Mucosa of descending colon (tissue), 3 donors: ENCODE results near the gene FGD5. TPM values are rescaled to one million over a fixed set of nuclear protein-coding genes. Genes with fewer than 3 reads are reported as not detected.

Experiments
- ATAC-seq: fragments of 200-7000 bp; cut with Tn5 transposase; one replicate; pipeline ENCODE4 v1.9.1; 2020; ENCODE audit warnings: mild to moderate bottlenecking, moderate library complexity
- DNase-seq, 3 donors: peaks; one replicate each; pipeline ENCODE4 v3.0.0-alpha.2; 2020
- H3K36me3 ChIP-seq: fragments of 200-600 bp; one replicate; pipeline ENCODE4 v1.8.0; 2021; ENCODE audit warnings: low read depth, mild to moderate bottlenecking
- H3K4me1 ChIP-seq: fragments of 200-600 bp; one replicate; pipeline ENCODE4 v1.8.0; 2021; ENCODE audit warnings: low read depth, mild to moderate bottlenecking
- H3K4me3 ChIP-seq: fragments of 200-600 bp; one replicate; pipeline ENCODE4 v1.8.0; 2021; ENCODE audit warnings: mild to moderate bottlenecking
- H3K9me3 ChIP-seq: fragments of 200-600 bp; one replicate; pipeline ENCODE4 v1.8.0; 2021; ENCODE audit warnings: mild to moderate bottlenecking
- intact Hi-C, 2 donors: fragments of 100-400 bp; cut with DNase I in 1 of 2; cut with micrococcal nuclease in 1 of 2; formaldehyde crosslinking; loops; one replicate each; pipeline versions ENCODE4 v1.11.0 to v1.11.1; 2022; cut with DNase I, micrococcal nuclease
- total RNA-seq, 3 donors: library from RNA; stranded (reverse); fragmentation: NEBNext Ultra II Directional in 2 of 3; extraction: Animal tissue kit (Norgen Biotek cat#: 25700) in 2 of 3; gene quantifications; one replicate each; pipeline versions ENCODE4 v1.2.1 to v1.2.4, GENCODE V29; 2021 to 2023
- TF ChIP-seq, protein P1 (sequence below): fragments of 200-600 bp; IDR thresholded peaks from one replicate; pipeline ENCODE4 v1.8.0; 2022; ENCODE audit warnings: antibody characterized with exemption, mild to moderate bottlenecking
- donor health status: DM: no; HTN: no; CAD: no; lungs with moderate emphysema.
- donor health status: DM: no; HTN: no; CAD: no.
- donor health status: DM: no; HTN: yes; CAD: no.

FGD5 gene
- total RNA-seq, 3 donors from 2014 or later, result 6.1 to 15.1 (median 9.2) TPM

DNA sequence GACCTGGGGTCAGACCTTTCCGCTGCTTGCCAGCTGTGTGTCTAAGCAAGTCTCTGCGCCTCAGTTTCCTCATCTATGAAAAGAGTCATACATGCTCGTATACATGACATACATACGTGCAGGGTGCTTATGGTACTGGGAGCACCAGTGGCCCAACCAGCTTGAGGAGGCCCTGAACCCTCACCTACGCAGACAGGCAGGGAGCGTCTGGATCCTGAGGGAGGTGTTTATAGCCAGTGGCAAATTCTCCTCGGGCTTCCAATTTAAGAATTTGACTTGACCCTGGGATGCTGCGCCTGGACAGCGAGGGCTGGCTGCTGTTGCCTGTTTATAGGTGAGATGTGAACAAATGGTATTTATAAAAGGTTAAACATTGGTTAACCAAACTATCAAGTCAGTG, 17.7 kb upstream of the FGD5 start:
- Histone ChIP-seq H3K4me1 (peaks cover 28% of the 10 kb centered on the region), H3K4me3 (no peak overlapping the region), H3K36me3 (no peaks in the 10 kb centered on the region), H3K9me3 (no peaks in the 10 kb centered on the region)
- DNase-seq, result no peak
- intact Hi-C loops, result no loop called here
- TF ChIP-seq, protein P1, sequence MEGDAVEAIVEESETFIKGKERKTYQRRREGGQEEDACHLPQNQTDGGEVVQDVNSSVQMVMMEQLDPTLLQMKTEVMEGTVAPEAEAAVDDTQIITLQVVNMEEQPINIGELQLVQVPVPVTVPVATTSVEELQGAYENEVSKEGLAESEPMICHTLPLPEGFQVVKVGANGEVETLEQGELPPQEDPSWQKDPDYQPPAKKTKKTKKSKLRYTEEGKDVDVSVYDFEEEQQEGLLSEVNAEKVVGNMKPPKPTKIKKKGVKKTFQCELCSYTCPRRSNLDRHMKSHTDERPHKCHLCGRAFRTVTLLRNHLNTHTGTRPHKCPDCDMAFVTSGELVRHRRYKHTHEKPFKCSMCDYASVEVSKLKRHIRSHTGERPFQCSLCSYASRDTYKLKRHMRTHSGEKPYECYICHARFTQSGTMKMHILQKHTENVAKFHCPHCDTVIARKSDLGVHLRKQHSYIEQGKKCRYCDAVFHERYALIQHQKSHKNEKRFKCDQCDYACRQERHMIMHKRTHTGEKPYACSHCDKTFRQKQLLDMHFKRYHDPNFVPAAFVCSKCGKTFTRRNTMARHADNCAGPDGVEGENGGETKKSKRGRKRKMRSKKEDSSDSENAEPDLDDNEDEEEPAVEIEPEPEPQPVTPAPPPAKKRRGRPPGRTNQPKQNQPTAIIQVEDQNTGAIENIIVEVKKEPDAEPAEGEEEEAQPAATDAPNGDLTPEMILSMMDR, result no peak
- no peak for ATAC-seq

DNA sequence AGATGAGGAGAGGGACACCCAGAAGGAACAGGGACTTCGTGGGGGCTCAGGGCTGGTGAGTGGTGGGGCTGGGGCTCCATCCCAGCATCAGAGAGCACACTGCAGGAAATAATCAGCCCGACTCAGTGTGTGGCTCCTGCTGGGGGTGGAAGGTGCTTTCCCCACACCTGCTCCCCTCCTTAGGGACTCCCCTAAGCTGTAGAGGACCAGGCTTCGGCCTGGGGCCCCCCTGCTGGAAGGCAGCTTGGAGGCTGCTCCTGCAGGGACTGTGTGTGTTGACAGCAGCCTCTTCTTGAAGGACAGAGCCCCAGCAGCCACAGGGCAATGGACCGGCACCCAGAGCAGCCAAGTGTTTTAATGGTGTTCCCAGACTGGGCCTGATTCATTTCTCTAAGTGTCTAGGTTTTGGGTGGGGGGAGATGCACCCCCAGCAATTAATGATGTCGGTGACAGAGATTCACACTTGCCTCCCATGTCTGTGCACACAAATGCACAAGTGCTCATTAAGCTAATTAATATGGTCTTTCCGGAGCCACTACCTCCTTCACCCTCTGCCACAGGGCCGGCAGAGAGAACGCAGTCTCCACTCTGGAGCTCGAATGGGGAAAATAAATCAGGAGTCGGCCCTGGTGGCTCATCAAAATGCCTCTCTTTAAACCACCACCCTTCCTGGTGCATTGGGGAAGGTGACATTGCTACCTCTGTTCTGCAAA, 16.9 kb upstream of the FGD5 start:
- DNase-seq (no peak), ATAC-seq (no peak)
- H3K4me1 ChIP-seq, result peaks cover 28% of the 10 kb centered on the region
- TF ChIP-seq, protein P1, result no peak
- no peaks in the 10 kb centered on the region for H3K9me3 ChIP-seq
- H3K36me3 ChIP-seq, result no peaks in the 10 kb centered on the region
- no peak overlapping the region for H3K4me3 ChIP-seq
- intact Hi-C loops, result no loop called here

DNA sequence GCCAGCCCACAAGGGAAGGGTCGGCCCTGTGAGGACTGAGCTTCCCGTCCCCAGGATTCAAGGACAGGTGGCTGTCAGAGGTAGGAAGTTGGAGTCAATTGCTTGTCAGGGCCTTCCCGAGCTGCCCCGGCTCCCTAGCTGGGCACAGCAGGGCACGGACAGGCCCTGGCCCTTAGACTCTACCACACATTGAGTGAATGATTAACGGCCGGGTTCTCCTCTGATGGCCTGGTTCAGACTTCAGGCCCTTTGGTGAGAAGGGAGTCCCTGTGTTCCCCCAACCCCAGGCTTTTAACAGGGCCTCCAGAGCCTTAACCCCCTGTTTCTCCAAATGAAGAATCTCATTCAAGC, 16.4 kb upstream of the FGD5 start:
- intact Hi-C loops, result no loop called here
- no peak overlapping the region for H3K4me3 ChIP-seq
- no peaks in the 10 kb centered on the region for H3K36me3 ChIP-seq
- peak; percentile 50 for ATAC-seq
- no peaks in the 10 kb centered on the region for H3K9me3 ChIP-seq
- TF ChIP-seq, protein P1, result no peak
- DNase-seq, result peak in 1 of 3 donors; percentile 52
- H3K4me1 ChIP-seq, result peaks cover 28% of the 10 kb centered on the region

DNA sequence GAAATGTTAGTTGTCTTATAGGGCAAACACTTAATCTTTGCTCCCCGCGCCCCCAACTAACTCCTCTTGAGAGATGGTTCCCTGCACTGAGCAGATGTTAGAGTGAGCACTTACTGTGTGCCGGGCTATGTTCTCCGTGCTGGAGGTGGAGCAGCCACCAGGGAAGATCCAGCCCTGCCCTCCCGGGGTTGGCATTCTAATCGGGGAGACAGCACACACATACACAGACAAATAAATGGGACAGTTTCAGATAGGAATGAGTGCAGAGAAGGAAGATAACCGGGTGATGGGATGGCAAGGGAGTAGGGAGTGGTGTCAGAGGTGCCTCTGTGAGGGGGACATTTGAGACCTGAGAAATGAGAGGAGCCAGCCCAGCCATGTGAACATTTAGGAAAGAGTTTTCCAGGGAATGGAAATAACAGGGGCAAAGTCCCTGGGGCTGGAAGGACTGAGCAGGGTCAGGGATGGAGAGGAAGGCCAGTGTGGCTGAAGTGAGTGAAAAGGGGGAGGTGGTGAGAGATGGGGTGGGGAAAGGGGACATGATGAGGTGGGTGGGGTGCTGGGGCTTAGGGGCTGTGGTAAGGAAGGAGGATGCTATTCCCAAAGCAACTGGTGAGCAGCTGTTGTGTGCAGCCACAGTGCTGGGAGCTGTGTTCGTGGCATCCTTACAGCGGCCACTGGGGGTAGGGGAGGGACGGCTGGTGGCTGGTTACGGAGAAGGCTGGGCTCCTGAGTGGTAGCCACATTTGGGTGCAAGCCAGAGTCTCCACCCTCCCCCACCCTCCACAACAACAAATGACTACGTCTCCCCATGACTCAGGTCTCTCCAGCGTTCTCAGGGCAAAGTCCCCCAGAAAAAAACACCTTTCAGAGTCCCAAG, 15.4 kb upstream of the FGD5 start:
- Histone ChIP-seq H3K36me3 (no peaks in the 10 kb centered on the region), H3K4me3 (no peak overlapping the region), H3K9me3 (no peaks in the 10 kb centered on the region), H3K4me1 (peaks cover 28% of the 10 kb centered on the region)
- intact Hi-C loops, result no loop called here
- DNase-seq, result peak in 2 of 3 donors; percentile 57 to 75
- TF ChIP-seq, protein P1, result no peak
- ATAC-seq, result peak; percentile 77

DNA sequence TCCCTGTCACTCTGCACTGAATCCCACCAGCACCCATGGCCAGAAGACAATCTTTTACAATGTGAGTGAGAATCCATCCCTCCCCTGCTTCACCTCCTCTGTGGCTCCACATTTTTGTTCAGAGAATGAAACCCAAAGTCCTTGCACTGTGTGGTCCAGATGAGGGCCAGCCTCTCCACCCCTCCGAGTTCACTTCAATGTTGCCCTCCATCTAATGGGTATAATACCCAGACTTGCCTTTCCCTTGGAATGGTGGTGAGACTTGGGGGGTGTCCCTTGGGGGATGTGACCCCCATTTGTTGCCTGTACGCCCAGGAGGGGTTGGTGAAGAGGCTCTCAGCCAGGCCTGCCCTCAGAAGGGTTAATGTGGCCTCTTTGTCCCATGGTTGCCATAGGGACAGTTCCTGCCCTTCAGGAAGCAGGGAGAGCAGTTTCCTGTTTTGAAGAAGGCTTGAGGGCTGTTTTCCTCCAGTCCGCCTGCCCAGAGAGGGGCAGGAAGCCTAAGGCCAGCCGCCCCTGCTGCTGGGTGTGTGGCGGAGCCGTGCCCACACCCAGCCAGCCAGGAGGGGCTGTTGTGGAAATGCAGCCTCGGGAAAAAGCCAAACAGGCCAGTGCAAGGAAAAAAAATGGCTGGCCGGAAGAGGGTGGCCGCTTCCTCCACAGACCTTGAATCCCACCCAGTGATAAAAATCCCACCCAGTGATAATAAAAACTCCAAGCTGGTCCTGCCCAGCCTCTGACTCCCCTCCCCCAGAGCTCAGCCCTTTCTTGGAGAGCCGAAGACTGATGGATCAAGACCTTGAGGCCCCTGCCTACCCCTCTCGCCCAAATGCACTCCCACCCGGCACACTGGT, 14.6 kb upstream of the FGD5 start:
- Histone ChIP-seq H3K9me3 (no peaks in the 10 kb centered on the region), H3K4me1 (peaks cover 25% of the 10 kb centered on the region), H3K36me3 (no peaks in the 10 kb centered on the region), H3K4me3 (no peak overlapping the region)
- peak; percentile 22 for ATAC-seq
- intact Hi-C loops, result no loop called here
- TF ChIP-seq, protein P1, result no peak
- no peak for DNase-seq
